Testis (tissue), 3 donors: ENCODE measurements around the gene BIN1. TPM values are rescaled to one million over a fixed set of nuclear protein-coding genes. Genes with fewer than 3 reads are reported as not detected.

Experiments used
- DNase-seq: peaks from one replicate; pipeline ENCODE4 v3.0.0-alpha.2; 2019
- H3K27ac ChIP-seq, 2 donors: fragments of 200-600 bp; sonication (generic); one replicate each; pipeline ENCODE4 v1.5.1; 2019
- H3K27me3 ChIP-seq: fragments of 200-600 bp; sonication (generic); one replicate; pipeline ENCODE4 v1.5.1; 2019
- H3K36me3 ChIP-seq: fragments of 200-600 bp; sonication (generic); one replicate; pipeline ENCODE4 v1.5.1; 2017; ENCODE audit warnings: low read depth; ENCODE audit errors: missing control alignments
- H3K4me1 ChIP-seq: fragments of 200-600 bp; sonication (generic); one replicate; pipeline ENCODE4 v1.5.1; 2019
- H3K4me3 ChIP-seq, 2 donors: fragments of 200-600 bp; sonication (generic); one replicate each; pipeline ENCODE4 v1.5.1; 2017 to 2019
- H3K9me3 ChIP-seq: fragments of 200-600 bp; sonication (generic); one replicate; pipeline ENCODE4 v1.5.1; 2017
- POLR2A ChIP-seq: fragments of 450-650 bp; IDR thresholded peaks from one replicate; pipeline ENCODE4 v1.6.1; 2017; ENCODE audit warnings: antibody characterized with exemption, mild to moderate bottlenecking, moderate library complexity
- WGBS, 2 donors: methylation state at CpG; one replicate each; pipeline ENCODE4 v1.1.5; 2018; 5-methylcytosine and 5-hydroxymethylcytosine counted together
- intact Hi-C: fragments of 100-400 bp; cut with DNase I; formaldehyde crosslinking; loops from one replicate; pipeline ENCODE4 v1.15.1; 2023; ENCODE audit warnings: low total_unique reads
- polyA plus RNA-seq: library from polyadenylated mRNA; stranded (reverse); fragments of 350-450 nt; fragmentation: Illumina TruSeq; extraction: RNeasy Lipid Tissue Mini Kit (QIAGEN cat#74804); gene quantifications from one replicate; pipeline ENCODE4 v1.2.3, GENCODE V29; 2014; ENCODE audit warnings: low read depth, low replicate concordance; ENCODE audit not compliant: insufficient read depth
- total RNA-seq, 2 donors: library from RNA; depleted of rRNA; stranded (reverse); fragments of >200 nt; gene quantifications; one replicate each; pipeline ENCODE4 v1.2.3, GENCODE V29; 2016
- TF ChIP-seq, protein P1 (sequence below), 3 experiments: fragments of 450-650 bp in 2 of 3; fragments of 200-600 bp in 1 of 3; sonication (generic) in 1 of 3; IDR thresholded peaks; one replicate each; pipeline ENCODE4 v1.5.1; 2016 to 2019; ENCODE audit warnings: antibody characterized with exemption in 3 of 3, mild to moderate bottlenecking in 2 of 3, moderate library complexity in 1 of 3

Gene BIN1
- total and polyA plus RNA-seq, 3 donors from 2014 or later, result 25.0 to 38.8 (median 28.7) TPM

DNA sequence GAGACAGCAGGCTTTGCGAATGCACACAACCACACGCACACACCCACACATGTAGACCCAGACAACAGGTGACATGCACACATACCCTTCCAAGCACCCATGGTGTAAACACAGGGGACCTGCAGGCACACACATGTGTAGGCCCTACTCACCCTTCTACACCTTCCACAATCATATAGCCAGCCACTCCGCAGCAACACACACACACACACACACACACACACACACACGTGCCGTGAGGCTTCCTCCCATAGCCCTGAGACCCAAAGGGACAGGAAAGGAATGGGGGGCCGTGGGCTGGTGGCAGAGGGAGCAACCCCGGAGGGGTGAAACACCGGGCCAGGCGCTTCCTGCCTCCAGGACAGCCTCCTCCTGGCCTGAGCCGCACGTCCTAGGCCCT lies 37.4 kb downstream of the BIN1 start:
- TF ChIP-seq POLR2A, result no peak
- TF ChIP-seq, protein P1, sequence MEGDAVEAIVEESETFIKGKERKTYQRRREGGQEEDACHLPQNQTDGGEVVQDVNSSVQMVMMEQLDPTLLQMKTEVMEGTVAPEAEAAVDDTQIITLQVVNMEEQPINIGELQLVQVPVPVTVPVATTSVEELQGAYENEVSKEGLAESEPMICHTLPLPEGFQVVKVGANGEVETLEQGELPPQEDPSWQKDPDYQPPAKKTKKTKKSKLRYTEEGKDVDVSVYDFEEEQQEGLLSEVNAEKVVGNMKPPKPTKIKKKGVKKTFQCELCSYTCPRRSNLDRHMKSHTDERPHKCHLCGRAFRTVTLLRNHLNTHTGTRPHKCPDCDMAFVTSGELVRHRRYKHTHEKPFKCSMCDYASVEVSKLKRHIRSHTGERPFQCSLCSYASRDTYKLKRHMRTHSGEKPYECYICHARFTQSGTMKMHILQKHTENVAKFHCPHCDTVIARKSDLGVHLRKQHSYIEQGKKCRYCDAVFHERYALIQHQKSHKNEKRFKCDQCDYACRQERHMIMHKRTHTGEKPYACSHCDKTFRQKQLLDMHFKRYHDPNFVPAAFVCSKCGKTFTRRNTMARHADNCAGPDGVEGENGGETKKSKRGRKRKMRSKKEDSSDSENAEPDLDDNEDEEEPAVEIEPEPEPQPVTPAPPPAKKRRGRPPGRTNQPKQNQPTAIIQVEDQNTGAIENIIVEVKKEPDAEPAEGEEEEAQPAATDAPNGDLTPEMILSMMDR (IDR thresholded peaks at IDR 0.05), result no peak
- Histone ChIP-seq H3K27ac (no peak overlapping the region), H3K27me3 (no peaks in the 10 kb centered on the region), H3K9me3 (no peaks in the 10 kb centered on the region), H3K4me1 (peaks cover 29% of the 10 kb centered on the region), H3K4me3 (no peak overlapping the region), H3K36me3 (no peaks in the 10 kb centered on the region)
- intact Hi-C loops, result no loop called here
- 84 to 89% methylated on average over 11 of the region's 11 CpGs for WGBS, 2 donors
- DNase-seq, result no peak

DNA sequence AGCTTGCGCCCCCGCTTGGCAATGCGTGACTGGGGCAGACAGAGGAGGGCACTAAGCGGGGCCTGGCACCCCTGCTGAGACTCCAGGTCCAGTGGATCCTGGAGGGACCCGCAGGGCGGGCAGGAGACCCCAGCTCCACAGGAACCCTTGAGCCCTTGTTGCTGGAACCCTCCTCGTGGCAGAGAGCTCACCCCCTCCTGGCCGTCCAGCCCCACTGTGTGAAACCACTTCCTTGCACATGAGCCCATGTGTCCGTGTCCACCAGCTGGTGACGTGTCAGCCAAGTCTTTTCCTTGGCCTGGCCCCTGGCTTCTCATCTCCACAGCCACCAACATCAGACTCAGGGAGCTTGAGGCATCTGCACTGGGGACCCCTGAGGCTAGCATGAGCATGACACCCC lies 38.0 kb downstream of the BIN1 start:
- TF ChIP-seq POLR2A, result no peak
- TF ChIP-seq, protein P1 (IDR thresholded peaks at IDR 0.05), result no peak
- intact Hi-C loops, result no loop called here
- WGBS, 2 donors, result 90 to 94% methylated on average over 7 to 10 of the region's 10 CpGs
- H3K27me3 ChIP-seq, result no peaks in the 10 kb centered on the region
- H3K27ac ChIP-seq, result no peak overlapping the region
- DNase-seq, result no peak
- no peaks in the 10 kb centered on the region for H3K9me3 ChIP-seq
- H3K36me3 ChIP-seq, result no peaks in the 10 kb centered on the region
- peaks cover 29% of the 10 kb centered on the region for H3K4me1 ChIP-seq
- no peak overlapping the region for H3K4me3 ChIP-seq

DNA sequence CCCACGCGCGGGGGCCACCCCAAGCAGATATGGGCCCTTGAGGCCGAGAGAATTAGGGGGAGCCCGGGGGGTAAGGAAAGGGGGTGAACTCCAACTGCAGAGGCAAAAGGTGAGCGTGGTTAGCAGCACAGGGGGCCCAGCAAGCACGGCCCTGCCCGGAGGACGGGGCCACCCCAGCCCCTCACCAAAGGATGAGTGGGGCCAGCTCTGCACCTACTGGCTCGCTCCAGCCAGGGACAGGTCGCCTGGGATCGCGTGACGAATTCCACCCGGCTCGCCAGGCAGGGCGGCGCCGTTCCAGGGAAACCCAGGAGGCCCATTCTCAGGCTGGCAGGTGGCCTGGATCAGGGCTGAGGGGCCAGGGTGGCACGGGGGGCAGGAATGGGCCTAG lies 38.6 kb downstream of the BIN1 start:
- H3K36me3 ChIP-seq, result no peaks in the 10 kb centered on the region
- no peaks in the 10 kb centered on the region for H3K9me3 ChIP-seq
- no peak for DNase-seq
- H3K27me3 ChIP-seq, result no peaks in the 10 kb centered on the region
- no peak overlapping the region for H3K4me3 ChIP-seq
- intact Hi-C loops, result no loop called here
- peaks cover 24% of the 10 kb centered on the region for H3K4me1 ChIP-seq
- 84 to 91% methylated on average over 16 to 20 of the region's 20 CpGs for WGBS, 2 donors
- no peak overlapping the region for H3K27ac ChIP-seq
- TF ChIP-seq POLR2A, result no peak
- TF ChIP-seq, protein P1 (IDR thresholded peaks at IDR 0.05), result no peak

DNA sequence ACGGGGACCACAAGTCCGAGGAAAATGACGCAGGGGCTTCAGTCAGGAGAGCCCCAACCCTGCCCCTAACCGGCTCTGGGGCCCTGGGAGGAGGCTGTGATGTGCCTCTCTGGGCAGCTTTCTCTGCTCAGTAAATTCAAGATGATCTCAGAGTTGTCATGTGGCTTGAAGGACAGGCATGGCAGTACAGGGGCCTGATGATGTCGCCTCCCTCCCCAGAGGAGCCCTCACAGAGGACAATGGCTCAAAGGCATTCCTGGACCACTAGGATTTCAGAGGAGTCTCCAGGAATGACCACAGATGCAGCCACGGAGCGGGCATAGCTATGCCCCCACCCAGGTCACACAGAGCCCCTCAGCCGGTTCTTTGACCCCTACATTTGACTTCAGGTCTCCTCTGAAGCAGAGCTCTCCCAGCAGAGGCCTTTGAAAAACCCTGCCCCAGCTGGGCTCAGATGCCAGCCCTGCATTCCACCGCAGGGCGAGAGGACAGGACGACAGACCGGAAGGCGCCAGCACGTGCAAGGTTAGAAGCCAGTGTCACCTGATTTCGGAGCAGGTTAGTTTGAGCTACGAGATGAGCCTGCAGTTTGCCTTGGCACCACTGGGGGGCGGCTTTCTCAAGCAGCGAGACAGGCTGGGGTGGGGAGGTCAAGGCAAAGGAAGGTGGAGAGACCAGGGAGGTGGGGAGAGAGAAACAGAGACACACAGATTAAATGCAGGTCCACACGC lies 39.2 kb downstream of the BIN1 start:
- WGBS, 2 donors, result 55 to 65% methylated on average over 17 to 19 of the region's 19 CpGs
- intact Hi-C loops, result no loop called here
- peak overlapping the region in 1 of 2 donors; percentile 5 for H3K27ac ChIP-seq
- H3K4me3 ChIP-seq, result no peak overlapping the region
- peak; percentile 86 for DNase-seq
- H3K9me3 ChIP-seq, result no peaks in the 10 kb centered on the region
- no peak for TF ChIP-seq POLR2A
- TF ChIP-seq, protein P1 (IDR thresholded peaks at IDR 0.05), result peak; percentile 69 to 82 (median 79)
- peaks cover 20% of the 10 kb centered on the region for H3K4me1 ChIP-seq
- H3K36me3 ChIP-seq, result no peaks in the 10 kb centered on the region
- no peaks in the 10 kb centered on the region for H3K27me3 ChIP-seq

DNA sequence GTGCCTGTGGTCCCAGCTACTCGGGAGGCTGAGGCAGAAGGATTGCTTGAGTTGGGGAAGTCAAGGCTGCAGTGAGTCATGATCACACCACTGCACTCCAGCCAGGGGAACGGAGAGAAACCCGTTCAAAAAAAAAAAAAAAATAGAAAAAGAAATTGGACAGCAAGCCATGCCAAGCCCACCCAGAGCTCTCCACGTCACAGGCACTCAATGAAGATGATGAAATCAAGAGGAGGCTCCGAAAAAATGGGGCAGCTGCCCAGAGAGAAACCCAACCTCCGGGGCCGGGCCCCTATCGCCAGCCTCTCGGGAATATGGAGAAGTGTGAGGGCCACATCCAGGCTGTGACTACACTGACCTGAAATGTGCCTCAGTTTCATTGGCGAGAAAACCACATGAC lies 40.0 kb downstream of the BIN1 start:
- WGBS, 2 donors, result 68 to 70% methylated on average over 10 of the region's 10 CpGs
- Histone ChIP-seq H3K9me3 (no peaks in the 10 kb centered on the region), H3K4me1 (peaks cover 16% of the 10 kb centered on the region), H3K4me3 (no peak overlapping the region), H3K27me3 (no peaks in the 10 kb centered on the region), H3K36me3 (no peaks in the 10 kb centered on the region), H3K27ac (peak overlapping the region in 1 of 2 donors; percentile 5)
- intact Hi-C loops, result no loop called here
- TF ChIP-seq POLR2A, result no peak
- TF ChIP-seq, protein P1 (IDR thresholded peaks at IDR 0.05), result no peak
- DNase-seq, result peak; percentile 75
